NCI-H2081 (cell line): ENCODE measurements around the gene ERG.

ENCODE experiments used
- DNase-seq, 2 experiments: peaks; one replicate each; lab custom pipeline; 2025; lab: John Stamatoyannopoulos, UW

The ERG gene

DNA sequence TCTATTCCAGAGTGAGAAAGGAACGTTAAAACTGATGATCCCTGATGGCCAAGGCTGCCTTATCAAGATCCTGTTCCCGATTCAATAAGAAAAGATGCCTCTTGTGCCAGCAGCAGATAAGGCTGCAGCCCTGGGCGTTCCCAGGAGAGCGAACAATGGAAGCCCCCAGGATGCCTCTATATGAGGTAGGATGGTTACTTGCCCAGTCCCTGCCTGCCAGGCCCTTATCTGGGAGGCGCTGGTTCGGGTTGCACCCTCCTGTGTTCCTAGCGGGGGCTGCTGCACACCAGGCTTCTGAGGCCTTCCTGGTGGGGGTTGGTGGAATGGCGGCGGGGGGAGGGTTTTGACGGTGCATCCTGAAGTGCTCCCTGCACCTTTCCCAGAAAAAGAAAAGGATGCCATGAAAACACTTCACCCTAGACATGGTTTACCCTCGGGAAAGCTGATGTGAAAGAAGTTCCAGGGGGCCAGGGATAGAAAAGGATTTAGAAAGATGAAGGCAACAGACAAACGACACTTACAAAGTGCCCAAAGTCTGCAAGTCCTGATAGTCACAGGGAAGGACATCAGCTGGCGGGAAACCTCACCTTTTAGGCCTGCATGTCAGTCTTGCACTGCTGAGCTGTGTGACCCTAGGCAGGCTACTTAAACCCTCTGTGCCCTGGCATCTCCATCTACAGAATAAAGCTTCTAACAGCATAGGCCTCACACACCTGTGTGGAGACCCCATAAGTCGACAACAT is 141.2 kb downstream of the ERG start:
- no peak for DNase-seq

DNA sequence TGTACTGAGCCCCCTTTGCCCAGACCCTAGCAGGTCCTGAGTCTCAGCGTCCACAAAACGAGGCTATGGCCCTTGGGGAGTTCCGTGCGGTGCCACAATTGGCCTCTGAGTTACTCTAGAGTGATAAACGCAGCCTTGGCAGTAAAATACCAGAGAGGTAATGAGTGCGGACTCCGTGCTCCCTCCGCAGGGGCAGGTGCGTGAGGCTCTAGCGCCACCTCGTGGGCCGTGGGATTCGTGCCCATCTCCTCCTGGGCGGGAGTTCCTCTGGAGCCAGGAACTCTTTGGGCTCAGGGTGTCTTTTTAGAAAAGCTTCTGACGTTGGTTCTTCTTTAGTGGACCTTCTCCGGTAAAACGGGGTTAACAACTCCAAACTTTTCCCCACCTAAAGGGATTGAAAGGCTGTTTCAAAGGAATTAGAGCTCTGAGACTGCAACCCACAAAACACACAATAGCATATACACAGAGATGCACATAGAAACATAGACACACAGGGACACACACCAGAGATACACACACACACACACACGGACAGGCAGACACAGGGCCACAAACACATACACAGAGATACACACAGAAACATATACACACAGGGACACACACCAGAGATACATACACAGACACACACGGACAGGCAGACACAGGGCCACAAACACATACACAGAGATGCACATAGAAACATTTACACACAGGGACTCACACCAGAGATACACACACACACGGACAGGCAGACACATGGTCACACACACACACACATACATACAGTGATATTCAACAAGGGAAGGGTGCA is 142.1 kb downstream of the ERG start:
- peak; percentile 54 to 55 for DNase-seq

DNA sequence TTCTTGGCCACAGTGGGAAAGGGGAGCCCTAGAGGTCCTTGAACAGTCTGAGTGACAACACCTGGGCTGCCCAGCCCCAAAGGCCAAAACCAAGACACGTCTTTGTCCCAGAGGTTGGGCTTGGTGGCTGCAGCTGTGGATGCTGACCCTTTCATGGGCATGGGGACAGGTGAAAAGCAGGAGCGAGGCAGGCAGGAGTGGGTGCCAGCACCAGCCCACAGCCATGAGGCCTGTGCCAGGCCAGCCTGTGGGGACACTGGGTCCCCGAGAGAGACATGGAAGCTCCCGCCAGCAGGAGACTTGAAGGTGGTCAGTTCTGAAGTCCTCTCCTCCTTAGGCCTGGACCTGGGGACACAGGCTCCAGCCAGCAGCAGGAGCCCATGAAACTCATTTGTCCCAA is 142.9 kb downstream of the ERG start:
- no peak for DNase-seq

DNA sequence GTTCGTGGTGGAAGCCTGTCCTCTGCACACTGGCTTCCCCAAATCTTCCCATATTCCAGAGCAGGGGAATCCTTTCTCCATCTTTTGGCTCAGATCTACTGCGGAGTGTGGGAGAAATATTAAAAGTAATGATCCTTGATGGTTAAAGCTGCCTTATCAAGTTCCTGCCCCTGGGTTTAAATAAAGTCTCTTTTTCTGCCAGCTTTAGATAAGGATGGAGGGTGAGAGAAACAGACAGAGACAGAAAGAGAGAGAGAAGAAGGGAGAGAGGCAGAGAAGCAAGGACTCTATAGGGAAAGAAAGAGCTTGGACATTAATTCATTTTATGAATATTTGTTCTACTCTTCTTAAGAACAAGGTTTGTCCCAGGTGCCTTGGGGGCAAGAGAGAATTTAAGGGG is 143.5 kb downstream of the ERG start:
- no peak for DNase-seq

DNA sequence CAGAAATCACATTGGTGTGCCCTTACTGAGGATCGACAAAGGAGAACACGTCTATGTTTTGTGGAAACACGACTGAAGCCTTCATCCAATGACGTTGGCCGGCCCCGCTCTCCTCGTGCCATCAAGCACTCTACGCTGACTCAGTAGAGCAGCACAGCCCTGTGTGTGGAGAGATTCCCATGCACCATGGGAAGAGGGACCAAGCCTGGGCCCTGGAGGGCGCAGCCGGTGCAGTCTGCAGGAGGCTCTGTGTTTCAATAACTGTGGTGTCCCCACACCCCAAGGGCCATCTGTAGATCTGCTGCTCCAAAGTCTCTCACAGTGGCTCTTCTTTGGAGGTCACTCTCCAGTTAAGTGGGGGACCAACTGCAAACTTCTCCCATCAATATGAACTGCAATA is 144.0 kb downstream of the ERG start:
- no peak for DNase-seq

DNA sequence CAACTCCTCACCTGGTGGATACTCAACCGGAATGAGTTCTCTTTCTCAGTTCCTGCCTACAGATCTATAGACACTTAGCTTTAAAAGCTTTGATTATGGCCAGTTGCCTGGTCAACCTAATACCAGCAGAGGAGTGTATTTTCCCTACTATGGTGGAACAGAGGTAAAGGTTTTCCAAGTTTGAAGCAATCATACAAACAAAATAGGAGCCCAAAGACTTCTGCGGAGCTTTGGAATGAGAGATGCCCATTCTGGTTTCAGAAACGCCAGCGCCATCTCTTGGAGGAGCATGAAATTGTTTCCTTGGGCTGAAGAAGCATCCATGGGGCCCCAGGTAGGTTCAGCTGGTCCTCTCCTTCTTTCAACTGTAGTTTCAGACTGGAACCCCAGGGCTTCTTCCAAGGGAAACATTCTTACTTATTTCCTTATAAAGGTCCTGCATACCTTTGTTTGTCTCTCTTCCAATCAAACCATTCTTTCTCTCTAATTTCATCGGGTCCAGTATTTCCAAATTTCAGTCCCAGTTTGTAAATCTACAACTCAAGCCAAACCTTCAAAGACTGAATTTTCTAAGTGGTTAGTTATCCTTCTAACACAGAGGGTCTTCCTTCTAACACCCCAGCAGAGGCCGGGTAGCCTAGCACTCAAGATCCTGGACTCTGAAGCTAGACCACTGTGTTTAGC is 145.6 kb downstream of the ERG start:
- DNase-seq = peak; percentile 9 to 54

DNA sequence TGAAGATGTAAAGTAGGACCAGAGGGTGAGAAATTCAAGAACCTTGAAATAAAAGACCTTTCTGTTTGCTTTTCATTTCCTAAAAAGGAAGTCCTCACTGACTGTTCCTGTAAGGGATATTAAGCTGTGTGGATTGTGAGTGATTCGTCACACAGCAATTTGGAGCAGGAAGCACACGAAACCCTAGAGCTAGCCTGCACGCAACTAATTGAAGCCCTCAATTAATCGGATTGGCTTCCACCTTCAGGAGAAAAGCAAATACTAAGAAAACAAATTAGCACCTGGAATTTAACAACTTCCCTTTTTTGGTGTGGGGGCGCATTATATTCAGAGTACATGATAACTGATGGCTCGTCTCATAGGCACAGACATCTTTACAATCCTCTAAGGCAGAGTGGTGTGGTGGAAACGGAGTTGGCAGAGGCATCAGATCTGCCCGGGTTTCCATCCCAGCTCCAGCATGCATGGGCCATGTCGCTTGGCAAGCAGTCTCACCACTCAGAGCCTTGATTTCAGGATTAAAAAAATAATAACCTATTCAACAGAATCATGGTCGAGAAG is 146.2 kb downstream of the ERG start:
- peak in 1 of 2 experiments; percentile 63 for DNase-seq

DNA sequence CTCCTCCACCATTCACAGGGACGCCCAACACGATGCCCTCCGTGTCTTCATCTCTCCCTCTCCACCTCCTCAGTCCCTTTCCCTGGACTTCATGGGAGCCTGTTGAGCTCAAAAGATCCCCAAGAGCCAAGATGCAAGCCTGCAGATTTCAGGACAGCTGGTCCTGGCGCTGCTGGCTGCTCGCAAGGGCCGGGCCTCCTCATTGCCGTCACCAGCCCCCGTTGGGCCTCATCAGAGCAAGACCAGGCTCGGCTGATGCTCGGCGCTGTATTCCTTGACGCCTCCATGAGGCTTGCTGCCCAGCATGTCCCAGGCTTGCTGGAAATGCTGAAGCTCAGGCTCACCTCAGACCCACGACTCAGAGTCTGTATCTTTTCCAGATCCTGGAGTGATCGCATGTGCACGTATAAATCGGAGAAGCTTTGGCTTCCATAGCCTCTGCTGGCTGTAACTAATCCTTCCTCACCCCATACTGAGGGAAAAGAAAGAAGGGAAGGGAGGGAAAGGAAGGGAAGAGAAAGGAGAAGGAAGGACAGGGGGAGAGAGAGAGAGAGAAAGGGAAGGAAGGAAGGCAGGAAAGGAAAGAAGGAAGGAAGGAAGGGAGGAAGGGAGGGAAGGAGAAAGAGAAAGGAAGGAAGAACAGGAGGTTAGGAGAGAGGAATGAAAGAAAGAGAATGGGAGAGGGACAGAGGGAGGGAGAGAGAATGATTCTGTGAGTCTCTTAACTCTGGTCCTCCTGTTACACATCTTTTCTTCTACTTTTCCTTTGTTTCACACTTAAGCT is 146.9 kb downstream of the ERG start:
- no peak for DNase-seq

DNA sequence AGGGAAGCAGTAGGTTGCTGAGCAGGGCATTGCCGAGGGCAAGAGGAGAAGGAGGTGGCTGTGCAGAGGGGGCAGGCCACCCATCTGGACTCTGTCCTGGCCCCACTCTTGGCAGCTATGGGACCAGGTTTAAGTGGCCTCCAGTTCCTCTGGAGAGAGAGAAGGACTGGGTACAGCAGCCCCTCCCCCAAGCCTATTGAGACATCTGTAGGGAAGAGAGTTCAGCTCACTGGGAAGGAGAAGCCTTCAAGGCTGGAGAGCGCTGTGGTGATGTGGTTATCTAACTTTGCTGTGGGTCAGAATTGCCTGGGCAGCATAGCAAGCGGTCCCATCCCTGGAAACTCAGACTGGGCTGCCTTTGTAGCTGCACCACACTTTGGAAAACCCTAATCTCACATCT is 147.6 kb downstream of the ERG start:
- no peak for DNase-seq

DNA sequence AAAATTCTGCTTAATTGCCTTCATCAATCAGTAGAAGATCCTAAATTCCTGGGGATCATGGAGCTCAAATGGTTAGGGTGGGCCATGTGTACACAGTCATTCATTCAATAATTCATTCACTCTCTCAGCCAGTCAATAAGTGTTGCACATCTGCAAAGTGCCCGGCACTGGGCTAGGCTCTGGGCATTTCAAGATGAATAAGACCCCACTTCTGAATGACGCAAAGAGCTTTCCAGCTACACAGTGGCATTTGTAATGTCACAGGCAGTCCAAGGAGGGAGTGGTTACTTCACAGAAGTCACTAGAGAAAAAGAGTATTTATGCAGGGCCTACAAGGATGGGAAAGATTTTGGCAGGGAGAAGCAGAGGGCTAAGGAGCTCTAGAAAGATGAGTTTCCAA is 148.3 kb downstream of the ERG start:
- no peak for DNase-seq

DNA sequence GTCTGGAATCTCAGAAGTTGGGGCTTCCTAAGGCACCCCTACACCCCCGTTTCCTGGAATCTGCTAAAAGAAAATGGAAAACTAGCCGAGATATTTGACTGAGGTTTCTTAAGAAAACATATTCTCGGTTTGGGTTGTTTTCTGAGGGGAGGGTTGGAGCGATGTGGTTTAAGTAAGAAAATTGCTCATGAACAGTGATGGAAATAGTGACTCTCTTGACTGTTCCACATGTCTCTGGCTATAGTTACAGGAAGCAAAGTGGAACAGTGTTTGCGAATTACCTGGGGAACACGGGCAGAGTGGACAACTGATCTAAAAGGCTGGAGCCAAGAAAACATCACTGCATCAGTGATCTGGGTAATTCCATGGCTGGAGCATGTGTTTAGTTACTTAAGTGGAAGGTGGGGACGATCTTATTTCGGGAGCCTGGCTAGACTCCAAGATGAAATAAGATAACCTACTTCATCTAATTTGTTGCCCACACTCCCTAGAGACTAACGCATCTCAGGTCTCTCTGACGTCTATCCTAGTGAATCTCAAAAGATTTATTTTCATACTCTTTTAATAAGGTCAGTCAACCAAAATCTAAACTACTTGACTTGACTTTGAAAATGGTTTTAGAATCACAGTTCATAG is 149.0 kb downstream of the ERG start:
- no peak for DNase-seq

DNA sequence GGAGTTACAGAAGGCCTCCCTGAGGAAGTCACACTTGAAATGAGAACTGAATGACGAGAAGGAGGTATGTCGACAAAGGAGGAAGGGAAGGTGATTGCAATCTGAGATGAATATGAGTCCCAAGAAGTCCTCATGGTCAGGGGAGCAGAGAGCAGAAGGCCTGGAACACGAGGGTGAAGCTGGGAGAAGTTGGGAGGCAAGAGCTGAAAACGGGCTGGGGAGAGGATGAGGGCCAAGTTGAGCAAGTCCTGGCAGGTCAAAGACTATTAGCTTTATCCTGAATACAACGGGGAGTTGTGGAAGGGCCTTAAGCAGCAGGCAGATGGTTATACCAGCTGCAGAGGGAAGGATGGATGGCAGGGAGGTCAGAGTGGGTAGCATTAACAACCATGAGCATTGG is 152.0 kb downstream of the ERG start:
- no peak for DNase-seq

DNA sequence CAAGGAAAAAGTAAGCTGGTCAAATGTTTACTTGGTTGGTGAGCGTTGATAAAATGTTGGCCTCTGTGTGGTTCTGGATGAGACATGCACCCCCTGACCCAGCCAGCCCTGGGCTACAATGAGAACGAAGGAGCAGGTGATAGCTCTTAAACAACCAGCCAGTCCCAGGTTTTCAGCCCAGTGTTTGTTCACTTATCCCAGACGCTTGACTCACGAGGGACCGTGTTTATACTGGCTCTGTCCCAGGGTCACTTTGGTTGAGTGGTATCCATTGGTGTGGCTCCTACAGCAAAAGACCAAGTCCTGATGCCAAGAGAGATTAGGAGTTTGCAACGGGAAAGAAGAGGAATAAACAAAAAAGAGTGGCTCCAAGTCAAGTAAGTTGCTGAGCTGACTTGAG is 154.6 kb downstream of the ERG start:
- peak; percentile 15 to 51 for DNase-seq

DNA sequence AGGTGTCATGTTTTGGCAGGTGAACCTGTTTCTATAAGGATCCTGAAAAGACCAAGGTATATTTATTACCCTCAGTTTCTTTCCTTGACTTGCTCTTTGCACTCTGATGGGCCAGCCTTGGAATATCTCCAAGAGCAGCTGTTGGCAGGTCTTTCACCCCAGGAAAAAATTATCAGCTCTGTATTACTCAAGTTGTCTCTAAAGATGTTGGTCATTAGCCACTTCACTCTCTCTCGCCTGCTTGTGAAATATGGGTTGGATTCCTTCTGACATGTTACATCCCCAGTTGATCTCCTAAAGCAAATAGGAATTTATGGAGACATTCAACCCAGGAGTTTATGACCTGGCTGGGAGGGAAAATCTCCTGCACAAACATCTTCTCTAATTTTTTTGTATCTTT is 155.5 kb downstream of the ERG start:
- no peak for DNase-seq

DNA sequence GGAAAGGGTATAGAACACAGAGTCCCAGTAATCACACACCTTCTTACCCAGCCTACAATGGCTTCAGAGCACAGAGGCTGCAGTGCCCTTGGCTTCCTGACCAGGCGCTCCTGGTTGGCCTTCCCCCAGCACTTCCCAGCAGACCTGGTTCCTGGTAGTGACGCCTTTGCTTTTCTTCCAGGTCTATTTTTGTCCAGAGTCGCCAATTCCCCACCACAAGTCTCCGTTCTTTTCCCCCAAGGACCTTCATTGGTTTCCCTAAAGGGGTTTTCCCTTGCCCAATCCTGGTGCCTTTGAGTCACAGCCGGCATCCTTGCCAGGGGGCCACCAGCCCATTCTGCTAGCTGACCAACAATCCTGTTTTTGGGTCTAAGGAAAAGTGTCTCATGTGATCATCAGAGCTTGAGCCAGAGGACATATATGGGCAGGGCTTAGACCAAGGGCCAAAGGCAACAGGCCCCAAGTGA is 156.7 kb downstream of the ERG start:
- DNase-seq = no peak

DNA sequence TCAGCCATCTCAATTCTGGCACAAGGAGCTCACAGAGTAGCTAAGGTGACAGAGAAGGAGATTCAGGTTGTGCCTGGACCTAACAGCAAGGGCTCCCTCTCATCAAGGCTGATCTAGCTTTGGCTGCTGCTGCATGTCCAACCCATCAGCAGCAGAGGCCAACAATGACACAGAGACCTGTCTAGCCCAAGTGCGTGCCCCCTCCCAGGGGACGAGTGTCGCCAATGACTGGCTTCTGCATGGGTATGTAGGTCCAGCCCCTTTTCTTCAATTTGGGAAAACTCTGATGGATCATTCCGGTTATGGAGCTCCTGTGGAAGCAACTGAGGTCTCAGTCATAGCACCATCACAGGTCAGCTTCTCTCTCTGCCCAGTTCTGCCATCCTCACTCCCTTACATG is 158.1 kb downstream of the ERG start:
- no peak for DNase-seq

DNA sequence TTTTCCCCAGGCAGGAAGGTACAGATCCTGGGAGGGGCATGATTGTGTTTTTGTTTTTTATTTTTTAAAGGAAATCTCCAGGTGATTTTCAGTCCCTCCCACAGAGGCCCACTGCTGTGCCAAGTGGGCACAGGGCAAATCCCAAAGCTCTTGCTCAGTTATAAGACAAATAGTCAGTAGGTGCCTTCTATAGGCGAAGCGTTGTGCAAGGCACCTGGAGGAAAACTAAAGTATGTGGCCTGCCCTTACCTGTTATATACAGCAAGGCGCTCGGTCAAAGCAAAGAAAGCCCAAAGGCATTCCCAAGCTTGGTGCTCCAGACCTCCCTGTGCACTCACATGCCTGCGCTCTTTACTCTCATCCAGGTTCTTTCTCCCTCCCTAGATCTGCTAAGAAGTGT is 160.5 kb downstream of the ERG start:
- DNase-seq = no peak

DNA sequence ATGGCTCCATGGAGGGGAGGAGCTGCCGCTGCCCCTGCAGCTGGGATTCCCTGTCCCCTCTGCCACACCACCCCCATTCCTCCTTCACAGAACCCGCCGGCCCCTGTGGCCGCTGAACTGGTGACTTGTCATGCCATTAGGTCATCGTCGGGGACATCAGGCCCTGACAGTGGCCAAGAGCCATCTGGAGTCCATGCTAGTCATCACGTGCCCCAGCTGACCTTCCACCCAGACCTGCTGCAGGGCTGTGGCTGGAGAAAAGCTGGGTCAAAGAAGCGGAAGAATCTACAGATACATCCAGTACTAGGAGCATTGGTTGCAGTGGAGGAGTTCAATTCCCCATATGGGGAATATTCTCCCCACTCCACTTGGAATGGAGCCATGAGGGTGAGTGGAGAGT is 163.4 kb downstream of the ERG start:
- DNase-seq = no peak

DNA sequence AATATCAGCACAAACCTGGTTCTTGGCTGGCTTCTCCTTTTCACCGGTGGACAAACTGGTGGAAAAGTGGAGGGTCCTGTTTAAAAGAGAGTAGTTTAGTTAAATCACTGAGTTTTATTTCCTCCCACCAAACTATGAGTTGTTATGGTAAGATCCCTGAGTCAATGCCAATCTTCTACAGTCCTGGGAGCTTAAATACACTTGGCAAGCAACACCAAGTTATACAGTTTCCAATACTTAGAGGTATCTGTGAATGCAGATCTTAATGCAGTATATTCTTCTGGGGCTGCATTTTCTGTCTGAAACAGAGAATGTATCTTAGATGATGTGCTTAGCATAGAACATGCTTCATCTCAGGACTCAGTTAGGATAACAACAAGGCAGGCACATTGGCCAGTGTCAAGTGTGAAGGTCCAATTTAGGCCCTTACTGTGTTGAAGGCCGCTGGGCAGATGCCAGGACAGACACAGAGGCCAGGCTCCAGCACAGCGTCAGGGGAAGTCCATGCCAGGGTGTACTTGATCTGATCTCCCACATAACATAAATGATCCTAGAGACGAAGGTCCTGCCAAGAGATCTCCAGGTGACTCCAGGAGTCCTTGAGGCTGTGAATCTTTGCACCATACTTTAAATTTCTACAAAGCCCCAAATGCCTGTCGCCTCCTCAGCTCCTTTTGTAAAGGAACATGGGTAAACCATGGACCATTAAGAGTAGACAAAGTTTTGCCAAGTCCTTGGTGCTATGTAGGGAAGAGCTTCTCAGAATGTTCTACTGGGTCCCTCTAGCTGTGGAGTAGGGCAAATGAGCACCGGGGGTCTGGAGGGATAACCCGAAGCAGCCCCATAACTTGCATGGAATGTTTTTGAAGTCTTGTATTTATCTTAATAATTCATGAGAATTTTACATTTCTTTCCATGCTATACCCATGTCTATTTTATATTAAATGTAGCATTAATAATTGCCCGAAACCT is 164.7 kb downstream of the ERG start:
- DNase-seq = no peak

DNA sequence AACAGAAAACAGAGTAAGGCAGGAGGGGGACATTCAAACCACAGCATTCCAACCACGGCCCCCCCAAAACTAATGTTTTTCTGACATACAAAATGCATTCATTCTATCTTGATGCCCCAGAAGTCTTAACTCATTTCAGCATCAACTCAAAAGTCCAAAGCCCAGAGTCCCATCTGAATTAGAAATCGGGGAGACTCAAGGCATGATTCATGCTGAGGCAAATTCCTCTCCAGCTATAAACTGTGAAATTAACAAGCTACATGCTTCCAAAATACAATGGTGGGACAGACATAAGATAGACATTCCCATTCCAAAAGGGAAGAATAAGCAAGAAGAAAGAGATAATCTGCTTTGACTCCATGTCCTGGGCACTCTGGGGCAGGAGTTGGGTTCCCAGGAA is 167.6 kb downstream of the ERG start:
- no peak for DNase-seq
